Stimulated activated naive B cell treated with anti-CD40 and anti-IgM and Interleukin-4, amounts not matched to agents 10 μg/mL and 1 μg/mL and 100 μg/mL, for 72 hours (primary cell): Measurements from ENCODE around the gene IGFL4.

Source experiments
- ATAC-seq, 2 donors: fragments of 150-1000 bp; cut with Tn5 transposase; replicated peaks; 2 replicates each; pipeline ENCODE4 v1.10.0; 2021; ENCODE audit warnings: moderate library complexity in 1 of 2
- DNase-seq: peaks from one replicate; pipeline ENCODE4 v3.0.0; 2021
- H3K27ac Mint-ChIP-seq: one replicate; pipeline ENCODE4 v1.8.0; 2022; ENCODE audit warnings: mild to moderate bottlenecking, mixed read lengths
- H3K27me3 Mint-ChIP-seq, 2 donors: one replicate each; pipeline ENCODE4 v1.8.0; 2022; ENCODE audit warnings: mixed read lengths in 2 of 2
- H3K36me3 Mint-ChIP-seq, 2 donors: one replicate each; pipeline ENCODE4 v1.8.0; 2022; ENCODE audit warnings: mixed read lengths in 2 of 2, mild to moderate bottlenecking in 1 of 2
- H3K4me1 Mint-ChIP-seq, 2 donors: one replicate each; pipeline ENCODE4 v1.8.0; 2022; ENCODE audit warnings: mixed read lengths in 2 of 2, mild to moderate bottlenecking in 1 of 2
- H3K4me3 Mint-ChIP-seq, 2 donors: one replicate each; pipeline ENCODE4 v1.8.0; 2022; ENCODE audit warnings: mild to moderate bottlenecking in 2 of 2, mixed read lengths in 2 of 2, moderate library complexity in 1 of 2
- H3K9me3 Mint-ChIP-seq, 2 donors: one replicate each; pipeline ENCODE4 v1.8.0; 2022; ENCODE audit warnings: mixed read lengths in 2 of 2, mild to moderate bottlenecking in 1 of 2

The IGFL4 gene

GRCh38 chr19:46040125-46040524 is 677 bp downstream of the IGFL4 start:
- Mint-ChIP-seq H3K4me3 (no peak overlapping the region), H3K9me3 (peaks cover 0 to 2% of the 10 kb centered on the region in 2 donors), H3K36me3 (peaks cover 0 to 3% of the 10 kb centered on the region in 2 donors), H3K27me3 (peaks cover 51 to 59% of the 10 kb centered on the region in 2 donors), H3K4me1 (no peaks in the 10 kb centered on the region), H3K27ac (no peak overlapping the region)
- DNase-seq (no peak), ATAC-seq (no peak)

- H3K4me1 Mint-ChIP-seq, result no peaks in the 10 kb centered on the region
- ATAC-seq, result no peak
- DNase-seq, result no peak
- peaks cover 36 to 48% of the 10 kb centered on the region in 2 donors for H3K27me3 Mint-ChIP-seq
- H3K27ac Mint-ChIP-seq, result no peak overlapping the region
- peaks cover 0 to 3% of the 10 kb centered on the region in 2 donors for H3K36me3 Mint-ChIP-seq
- H3K9me3 Mint-ChIP-seq, result peaks cover 0 to 2% of the 10 kb centered on the region in 2 donors
- no peak overlapping the region for H3K4me3 Mint-ChIP-seq
Measured at GRCh38 chr19:46036744-46037128, 4.1 kb downstream of the IGFL4 start.

GRCh38 chr19:46035986-46036743 is 4.6 kb downstream of the IGFL4 start:
- ATAC-seq (no peak), DNase-seq (no peak)
- Mint-ChIP-seq H3K27me3 (peaks cover 32 to 43% of the 10 kb centered on the region in 2 donors), H3K4me1 (no peaks in the 10 kb centered on the region), H3K36me3 (peaks cover 0 to 3% of the 10 kb centered on the region in 2 donors), H3K27ac (no peak overlapping the region), H3K9me3 (peaks cover 0 to 2% of the 10 kb centered on the region in 2 donors), H3K4me3 (no peak overlapping the region)

- H3K27ac Mint-ChIP-seq, result no peak overlapping the region
- peaks cover 0 to 2% of the 10 kb centered on the region in 2 donors for H3K9me3 Mint-ChIP-seq
- no peak for ATAC-seq
- peaks cover 29 to 37% of the 10 kb centered on the region in 2 donors for H3K27me3 Mint-ChIP-seq
- no peaks in the 10 kb centered on the region for H3K4me1 Mint-ChIP-seq
- no peak for DNase-seq
- no peak overlapping the region for H3K4me3 Mint-ChIP-seq
- peaks cover 0 to 3% of the 10 kb centered on the region in 2 donors for H3K36me3 Mint-ChIP-seq
Measured at GRCh38 chr19:46035546-46035945, 5.3 kb downstream of the IGFL4 start.

DNA sequence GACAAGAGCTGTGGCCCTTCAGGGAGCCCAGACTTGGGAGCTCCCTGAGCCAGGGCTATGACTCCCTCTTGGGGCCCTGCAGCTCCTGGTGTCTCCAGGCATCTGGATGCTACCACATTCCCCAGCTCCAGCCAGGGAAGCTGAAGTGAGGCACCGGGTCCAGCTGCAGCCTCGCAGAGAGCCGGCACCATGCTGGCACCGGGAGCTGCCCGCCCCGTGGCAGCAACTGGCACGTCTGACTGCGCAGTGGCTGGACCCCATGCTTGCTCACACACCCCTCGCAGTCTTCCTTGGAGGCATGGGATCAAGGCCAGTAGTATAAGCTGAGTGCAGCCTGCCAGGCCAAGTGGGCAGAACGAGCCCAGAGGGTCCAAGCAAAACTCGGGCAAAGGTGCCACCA is 7.4 kb downstream of the IGFL4 start:
- H3K4me3 Mint-ChIP-seq, result no peak overlapping the region
- peaks cover 0 to 2% of the 10 kb centered on the region in 2 donors for H3K9me3 Mint-ChIP-seq
- DNase-seq (no peak), ATAC-seq (no peak)
- H3K27me3 Mint-ChIP-seq, result peaks cover 29 to 34% of the 10 kb centered on the region in 2 donors
- H3K27ac Mint-ChIP-seq, result no peak overlapping the region
- H3K36me3 Mint-ChIP-seq, result peaks cover 0 to 3% of the 10 kb centered on the region in 2 donors
- H3K4me1 Mint-ChIP-seq, result peaks cover 2 to 6% of the 10 kb centered on the region in 2 donors

DNA sequence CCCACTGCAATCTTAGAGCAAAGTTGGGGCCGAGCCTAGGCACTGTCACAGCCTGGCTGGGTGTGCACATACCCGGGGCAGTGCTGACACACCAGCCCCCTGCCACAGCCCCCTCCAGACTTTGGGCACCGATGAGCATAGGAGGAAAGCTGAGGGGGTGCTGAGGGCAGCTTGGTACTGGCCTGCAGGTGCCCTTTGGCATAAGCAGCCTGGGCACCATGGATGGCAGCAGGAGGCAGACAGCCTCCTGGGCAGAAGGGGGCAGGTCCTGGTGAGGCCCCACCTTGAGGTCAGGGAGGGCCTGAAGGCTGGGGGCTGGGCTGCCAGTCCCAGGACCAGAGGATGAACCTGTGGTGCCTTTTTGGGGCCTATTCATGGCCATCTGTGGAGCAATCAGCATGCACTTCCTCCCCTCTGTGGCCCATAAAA is 8.2 kb downstream of the IGFL4 start:
- Mint-ChIP-seq H3K4me1 (peaks cover 2 to 6% of the 10 kb centered on the region in 2 donors), H3K27ac (no peak overlapping the region), H3K27me3 (peaks cover 29 to 38% of the 10 kb centered on the region in 2 donors), H3K9me3 (peaks cover 0 to 2% of the 10 kb centered on the region in 2 donors), H3K4me3 (no peak overlapping the region), H3K36me3 (peaks cover 0 to 3% of the 10 kb centered on the region in 2 donors)
- no peak for ATAC-seq
- DNase-seq, result no peak

- peaks cover 0 to 3% of the 10 kb centered on the region in 2 donors for H3K36me3 Mint-ChIP-seq
- no peak overlapping the region for H3K4me3 Mint-ChIP-seq
- ATAC-seq, result no peak
- H3K27ac Mint-ChIP-seq, result no peak overlapping the region
- peaks cover 27 to 35% of the 10 kb centered on the region in 2 donors for H3K27me3 Mint-ChIP-seq
- H3K9me3 Mint-ChIP-seq, result peaks cover 0 to 1% of the 10 kb centered on the region in 2 donors
- DNase-seq, result no peak
- peaks cover 2 to 6% of the 10 kb centered on the region in 2 donors for H3K4me1 Mint-ChIP-seq
Measured at GRCh38 chr19:46031781-46032596, 8.8 kb downstream of the IGFL4 start.

DNA sequence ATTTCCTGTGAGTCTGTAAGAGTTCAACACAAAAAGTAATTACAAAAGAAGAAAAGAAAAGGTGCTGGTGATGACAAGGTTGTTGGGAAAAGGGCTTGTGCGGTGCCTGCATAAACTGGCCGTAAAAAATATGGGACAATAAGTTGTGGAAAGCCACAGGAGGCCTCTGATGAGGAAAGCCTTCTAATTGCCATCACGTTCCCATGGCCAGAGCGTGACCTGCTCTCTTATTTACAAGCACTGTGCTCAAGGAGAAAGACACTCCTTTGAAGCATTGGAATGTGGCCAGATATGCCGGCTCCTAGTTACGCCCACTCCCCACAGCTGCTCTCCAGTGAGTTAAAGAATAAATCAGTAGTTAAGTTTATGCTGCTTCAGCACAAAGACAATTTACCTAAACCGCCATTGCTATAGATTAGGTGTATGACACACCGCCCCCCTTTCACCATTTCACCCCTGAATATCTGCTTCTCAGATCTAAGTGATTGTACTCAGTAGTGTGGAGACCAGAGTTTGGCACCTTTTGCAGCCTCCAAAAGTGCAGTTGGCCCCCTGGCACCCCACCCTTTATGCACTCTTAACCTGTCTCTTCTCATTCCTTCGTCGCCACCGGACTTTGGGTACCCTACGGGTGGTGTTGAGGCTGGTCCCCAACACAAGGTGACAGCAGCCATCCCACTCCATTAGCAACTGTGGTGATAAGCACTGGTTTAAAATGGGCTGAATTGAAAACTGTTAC is 9.8 kb downstream of the IGFL4 start:
- no peak for DNase-seq
- Mint-ChIP-seq H3K4me1 (peaks cover 2 to 6% of the 10 kb centered on the region in 2 donors), H3K9me3 (no peaks in the 10 kb centered on the region), H3K36me3 (peaks cover 0 to 3% of the 10 kb centered on the region in 2 donors), H3K4me3 (no peak overlapping the region), H3K27ac (no peak overlapping the region), H3K27me3 (peaks cover 32 to 39% of the 10 kb centered on the region in 2 donors)
- no peak for ATAC-seq

GRCh38 chr19:46025835-46026234 is 15.0 kb downstream of the IGFL4 start:
- H3K27me3 Mint-ChIP-seq, result peaks cover 41 to 45% of the 10 kb centered on the region in 2 donors
- no peaks in the 10 kb centered on the region for H3K9me3 Mint-ChIP-seq
- DNase-seq, result no peak
- no peak overlapping the region for H3K27ac Mint-ChIP-seq
- H3K36me3 Mint-ChIP-seq, result no peaks in the 10 kb centered on the region
- H3K4me1 Mint-ChIP-seq, result peaks cover 2 to 6% of the 10 kb centered on the region in 2 donors
- H3K4me3 Mint-ChIP-seq, result no peak overlapping the region
- no peak for ATAC-seq

GRCh38 chr19:46023311-46023779 is 17.5 kb downstream of the IGFL4 start:
- no peaks in the 10 kb centered on the region for H3K4me1 Mint-ChIP-seq
- no peak overlapping the region for H3K27ac Mint-ChIP-seq
- peaks cover 4 to 7% of the 10 kb centered on the region in 2 donors for H3K36me3 Mint-ChIP-seq
- H3K9me3 Mint-ChIP-seq, result no peaks in the 10 kb centered on the region
- H3K27me3 Mint-ChIP-seq, result peaks cover 31 to 36% of the 10 kb centered on the region in 2 donors
- DNase-seq, result no peak
- ATAC-seq, result no peak
- H3K4me3 Mint-ChIP-seq, result no peak overlapping the region

DNA sequence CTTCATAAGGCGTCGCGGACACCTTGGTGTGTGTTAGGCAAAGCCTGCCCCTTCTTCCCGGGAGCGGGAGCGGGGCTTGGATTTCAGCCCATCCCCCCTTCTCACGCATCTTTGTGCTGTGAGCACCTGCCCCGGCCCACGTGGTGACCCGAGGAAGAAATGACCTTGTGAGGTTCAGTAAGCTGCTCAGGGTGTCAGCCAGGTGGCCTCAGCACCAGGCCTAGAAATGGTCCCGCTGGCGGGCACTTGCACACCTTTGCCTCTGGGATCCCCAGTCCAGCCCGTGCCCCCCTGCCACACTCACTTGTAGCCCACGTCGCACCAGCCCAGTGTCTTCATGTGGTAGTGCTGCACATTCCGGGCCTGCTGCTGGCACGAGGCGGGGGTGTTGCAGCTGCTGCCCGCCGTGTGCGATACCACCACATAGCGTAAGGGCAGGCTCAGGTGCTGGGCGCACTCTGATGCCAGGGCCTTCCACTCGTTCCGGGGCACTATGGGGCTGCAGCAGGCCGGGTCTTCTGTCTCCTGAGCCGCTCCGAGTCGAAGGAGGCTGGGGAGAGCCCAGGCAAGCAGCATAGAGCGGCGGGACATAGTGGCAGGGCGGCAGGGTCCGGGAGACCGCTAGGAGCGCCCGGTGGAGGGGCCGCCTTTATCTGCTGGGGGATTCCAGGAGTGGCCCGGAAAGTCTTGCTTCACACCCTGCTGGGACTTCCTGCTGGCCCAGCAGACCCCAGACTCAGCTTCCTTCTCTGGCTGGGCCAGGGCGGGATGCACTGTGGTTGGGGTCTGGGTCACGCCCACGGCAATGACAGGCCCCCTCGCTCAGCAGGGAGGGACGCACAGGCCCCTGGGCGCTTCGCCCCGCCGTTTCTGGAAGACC is 18.1 kb downstream of the IGFL4 start, which contains the start of gene PGLYRP1:
PGLYRP1 (minus strand) TSS at position 623 of the 880 bp plus-strand sequence; CDS start at position 591, 32 bp downstream.
- H3K36me3 Mint-ChIP-seq, result peaks cover 4 to 7% of the 10 kb centered on the region in 2 donors
- H3K4me1 Mint-ChIP-seq, result no peaks in the 10 kb centered on the region
- ATAC-seq, result no peak
- H3K27ac Mint-ChIP-seq, result no peak within 1 kb of the TSS
- no peaks in the 10 kb centered on the region for H3K9me3 Mint-ChIP-seq
- no peak within 1 kb of the TSS for H3K4me3 Mint-ChIP-seq
- no peak for DNase-seq
- H3K27me3 Mint-ChIP-seq, result peaks cover 31 to 33% of the 10 kb centered on the region in 2 donors

GRCh38 chr19:46022061-46022430 is 18.8 kb downstream of the IGFL4 start:
- ATAC-seq (no peak), DNase-seq (no peak)
- H3K36me3 Mint-ChIP-seq, result peaks cover 4 to 7% of the 10 kb centered on the region in 2 donors
- H3K27ac Mint-ChIP-seq, result no peak overlapping the region
- H3K4me3 Mint-ChIP-seq, result no peak overlapping the region
- H3K4me1 Mint-ChIP-seq, result peaks cover 0 to under 1% of the 10 kb centered on the region in 2 donors
- peaks cover 31 to 33% of the 10 kb centered on the region in 2 donors for H3K27me3 Mint-ChIP-seq
- H3K9me3 Mint-ChIP-seq, result no peaks in the 10 kb centered on the region

DNA sequence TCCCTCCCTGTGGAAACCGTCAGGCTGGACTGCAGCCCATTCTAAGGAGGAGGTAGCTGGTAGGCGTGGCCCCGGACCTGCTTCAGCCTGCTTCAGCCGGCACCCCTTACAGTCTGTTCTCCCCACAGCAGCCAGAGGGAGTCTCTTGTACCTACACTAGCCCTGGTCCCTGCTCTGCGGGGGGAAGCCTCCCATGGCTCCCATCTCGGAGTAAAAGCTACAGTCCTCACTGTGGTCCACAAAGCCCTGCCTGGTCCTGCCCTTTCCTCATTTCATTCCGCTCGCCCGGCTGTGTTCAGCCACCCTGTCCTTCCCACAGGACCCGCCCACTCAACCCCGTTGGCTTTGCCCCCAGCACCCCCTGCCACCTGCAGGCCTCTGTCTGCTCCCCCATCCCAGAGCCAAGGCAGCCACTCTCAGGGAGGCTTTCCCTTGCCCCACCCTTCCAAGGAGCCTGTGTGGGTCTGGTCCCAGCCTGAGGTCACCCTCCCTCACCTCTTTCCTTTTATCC is 19.2 kb downstream of the IGFL4 start:
- H3K4me3 Mint-ChIP-seq, result no peak overlapping the region

More for the DNA sequence above, 19.2 kb downstream of the IGFL4 start:
- Mint-ChIP-seq H3K36me3 (peaks cover 6 to 7% of the 10 kb centered on the region in 2 donors), H3K27me3 (peaks cover 27 to 29% of the 10 kb centered on the region in 2 donors), H3K9me3 (no peaks in the 10 kb centered on the region), H3K27ac (no peak overlapping the region), H3K4me1 (peaks cover 2 to 6% of the 10 kb centered on the region in 2 donors)
- ATAC-seq (no peak), DNase-seq (no peak)
